Lower leg skin (tissue), 4 donors: ENCODE data around the gene AHCYL1. TPM values are rescaled to one million over a fixed set of nuclear protein-coding genes. Genes with fewer than 3 reads are reported as not detected.
A peak's percentile ranks its signal among the peaks of the same experiment; 100 is the strongest.

Experiments
- DNase-seq, 2 donors: peaks; one replicate each; pipeline ENCODE4 v3.0.0-alpha.2; 2019; ENCODE audit warnings: low spot score in 2 of 2
- H3K4me3 ChIP-seq: fragments of 200-600 bp; sonication (generic); 2 replicates; pipeline ENCODE4 v1.5.1; 2017; ENCODE audit warnings: mild to moderate bottlenecking, low read depth; ENCODE audit not compliant: poor library complexity, severe bottlenecking
- CTCF ChIP-seq, 3 donors: fragments of 450-650 bp; IDR thresholded peaks; one replicate each; pipeline ENCODE4 v1.5.1; 2016; ENCODE audit warnings: antibody characterized with exemption in 3 of 3, mild to moderate bottlenecking in 3 of 3, moderate library complexity in 2 of 3
- POLR2A ChIP-seq, 2 donors: fragments of 450-650 bp; IDR thresholded peaks; one replicate each; pipeline ENCODE4 v1.6.1; 2016 to 2017; ENCODE audit warnings: antibody characterized with exemption in 2 of 2, mild to moderate bottlenecking in 1 of 2, moderate library complexity in 1 of 2
- WGBS, 2 donors: methylation state at CpG; one replicate each; pipeline ENCODE4 v1.1.5; 2018; 5-methylcytosine and 5-hydroxymethylcytosine counted together
- intact Hi-C: fragments of 100-400 bp; cut with DNase I; formaldehyde crosslinking; loops from one replicate; pipeline ENCODE4 v1.15.0; 2023; ENCODE audit warnings: low total_unique reads
- total RNA-seq, 4 donors: library from RNA; depleted of rRNA; stranded (reverse); fragments of >200 nt; gene quantifications; one replicate each; pipeline ENCODE4 v1.1.0, GENCODE V29; 2016

The AHCYL1 gene
- total RNA-seq, 4 donors from 2014 or later = 42.3 to 54.4 (median 47.8) TPM

- peak in 1 of 2 donors; percentile 52 for DNase-seq
- TF ChIP-seq CTCF (IDR thresholded peaks at IDR 0.05) = no peak
- TF ChIP-seq POLR2A (IDR thresholded peaks at IDR 0.05) = no peak
- WGBS, 2 donors = 18 to 31% methylated on average over 3 of the region's 3 CpGs
- H3K4me3 ChIP-seq = no peak overlapping the region
- intact Hi-C loops = no loop called here
These were observed 72.2 kb downstream of the AHCYL1 start for GRCh38 chr1:110056776-110057175.

GRCh38 chr1:110057963-110058518, 73.5 kb downstream of the AHCYL1 start:
- WGBS, 2 donors = 58 to 77% methylated on average over 7 of the region's 7 CpGs

GRCh38 chr1:110058591-110058990, 74.0 kb downstream of the AHCYL1 start:
- TF ChIP-seq CTCF (IDR thresholded peaks at IDR 0.05) = no peak
- no peak for TF ChIP-seq POLR2A (IDR thresholded peaks at IDR 0.05)
- DNase-seq = no peak
- intact Hi-C loops = no loop called here
- no peak overlapping the region for H3K4me3 ChIP-seq
- WGBS, 2 donors = 83 to 87% methylated on average over 1 of the region's 1 CpG

More at GRCh38 chr1:110057963-110058518, 73.5 kb downstream of the AHCYL1 start:
- no peak for DNase-seq
- TF ChIP-seq CTCF (IDR thresholded peaks at IDR 0.05) (no peak), POLR2A (IDR thresholded peaks at IDR 0.05) (no peak)
- no peak overlapping the region for H3K4me3 ChIP-seq
- intact Hi-C loops = no loop called here

- H3K4me3 ChIP-seq = no peak overlapping the region
- DNase-seq = no peak
- intact Hi-C loops = no loop called here
- 86 to 95% methylated on average over 6 of the region's 6 CpGs for WGBS, 2 donors
- no peak for TF ChIP-seq POLR2A (IDR thresholded peaks at IDR 0.05)
- TF ChIP-seq CTCF (IDR thresholded peaks at IDR 0.05) = no peak
These were observed 74.7 kb downstream of the AHCYL1 start for GRCh38 chr1:110059133-110059863.

GRCh38 chr1:110060034-110060661, 75.6 kb downstream of the AHCYL1 start:
- no peak overlapping the region for H3K4me3 ChIP-seq
- DNase-seq = no peak
- no peak for TF ChIP-seq POLR2A (IDR thresholded peaks at IDR 0.05)
- no peak for TF ChIP-seq CTCF (IDR thresholded peaks at IDR 0.05)
- WGBS, 2 donors = 85 to 91% methylated on average over 9 of the region's 9 CpGs
- intact Hi-C loops = no loop called here
